Skeletal muscle tissue (tissue), 4 donors: ENCODE measurements around the gene FBXL20. TPM values are rescaled to one million over a fixed set of nuclear protein-coding genes. Genes with fewer than 3 reads are reported as not detected.
"Not testable (repeated sequence)": the region's sequence is repeated elsewhere in the genome, so short reads cannot be mapped to it uniquely, and the experiment has no call there.

Source experiments
- H3K27ac ChIP-seq: one replicate; pipeline ENCODE4 v1.7.0; 2013; ENCODE audit warnings: mild to moderate bottlenecking, low read depth, low read length, inconsistent platforms
- H3K27me3 ChIP-seq, 3 donors: one replicate each; pipeline ENCODE4 v1.7.0; 2013; ENCODE audit warnings: low read length in 3 of 3; ENCODE audit not compliant: control insufficient read depth in 3 of 3, insufficient read depth in 3 of 3
- H3K36me3 ChIP-seq, 3 donors: one replicate each; pipeline ENCODE4 v1.7.0; 2013; ENCODE audit warnings: low read length in 3 of 3; ENCODE audit not compliant: control insufficient read depth in 3 of 3, insufficient read depth in 3 of 3
- H3K4me1 ChIP-seq, 3 donors: one replicate each; pipeline ENCODE4 v1.7.0; 2013; ENCODE audit warnings: low read length in 3 of 3, mild to moderate bottlenecking in 3 of 3; ENCODE audit not compliant: control insufficient read depth in 3 of 3, insufficient read depth in 3 of 3
- H3K4me3 ChIP-seq, 3 donors: one replicate each; pipeline ENCODE4 v1.7.0; 2013; ENCODE audit warnings: low read length in 3 of 3
- H3K9ac ChIP-seq, 3 donors: one replicate each; pipeline ENCODE4 v1.7.0; 2013; ENCODE audit warnings: low read length in 3 of 3, mild to moderate bottlenecking in 3 of 3, moderate library complexity in 2 of 3, low read depth in 1 of 3
- H3K9me3 ChIP-seq, 3 donors: one replicate each; pipeline ENCODE4 v1.7.0; 2013; ENCODE audit warnings: low read length in 3 of 3; ENCODE audit not compliant: control insufficient read depth in 3 of 3
- total RNA-seq: library from RNA; depleted of rRNA; stranded (reverse); fragments of >200 nt; gene quantifications from one replicate; pipeline ENCODE4 v1.2.3, GENCODE V29; 2014
- donor health status: Osteomylitis.

Gene FBXL20
- total RNA-seq, 1 donor from 2014 or later = 6.3 TPM

DNA sequence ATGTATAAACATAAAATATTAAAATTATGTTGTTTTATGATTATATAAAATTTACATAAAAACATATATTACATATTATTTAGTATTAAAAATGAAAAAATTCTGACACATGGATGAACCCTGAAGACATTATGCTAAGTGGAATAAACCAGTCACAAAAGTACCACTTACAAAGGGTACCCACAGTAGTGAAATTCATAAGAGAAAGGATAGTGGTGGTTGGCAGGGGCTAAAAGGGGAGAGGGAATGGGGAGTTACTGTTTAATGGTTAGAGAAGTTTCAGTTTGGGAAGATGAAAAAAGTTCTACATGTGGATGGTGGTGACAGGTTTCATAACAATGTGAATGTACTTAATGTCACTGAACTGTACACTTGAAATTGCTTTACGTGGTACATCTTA is 41.4 kb downstream of the FBXL20 start:
- H3K4me1 ChIP-seq = peaks cover 0 to 8% (median 8%) of the 10 kb centered on the region in 3 donors
- no peaks in the 10 kb centered on the region for H3K9me3 ChIP-seq
- no peaks in the 10 kb centered on the region for H3K36me3 ChIP-seq
- no peaks in the 10 kb centered on the region for H3K27me3 ChIP-seq
- no peak overlapping the region for H3K4me3 ChIP-seq
- H3K27ac ChIP-seq = no peak overlapping the region
- no peak overlapping the region for H3K9ac ChIP-seq

DNA sequence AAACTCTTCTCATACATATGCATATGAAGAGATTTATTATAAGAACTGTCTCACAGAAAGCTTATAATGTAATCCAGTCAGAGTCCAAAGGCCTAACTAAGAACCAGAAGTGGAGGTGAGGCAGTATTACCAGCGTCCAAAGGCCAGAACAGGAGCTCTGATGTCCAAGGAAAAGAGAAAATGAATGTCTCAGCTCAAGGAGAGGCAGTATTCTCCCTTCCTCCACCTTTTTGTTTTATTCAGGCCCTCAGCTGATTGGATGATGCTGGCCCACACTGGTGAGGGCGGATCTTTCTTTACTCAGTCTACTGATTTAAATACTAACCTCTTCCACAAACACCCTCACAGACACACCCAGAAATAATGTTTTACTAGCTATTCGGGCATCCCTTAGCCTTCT is 43.4 kb downstream of the FBXL20 start:
- Histone ChIP-seq H3K27ac (no peak overlapping the region), H3K9ac (no peak overlapping the region), H3K27me3 (no peaks in the 10 kb centered on the region), H3K4me3 (no peak overlapping the region), H3K4me1 (peaks cover 0 to 8% (median 8%) of the 10 kb centered on the region in 3 donors), H3K9me3 (no peaks in the 10 kb centered on the region), H3K36me3 (no peaks in the 10 kb centered on the region)

DNA sequence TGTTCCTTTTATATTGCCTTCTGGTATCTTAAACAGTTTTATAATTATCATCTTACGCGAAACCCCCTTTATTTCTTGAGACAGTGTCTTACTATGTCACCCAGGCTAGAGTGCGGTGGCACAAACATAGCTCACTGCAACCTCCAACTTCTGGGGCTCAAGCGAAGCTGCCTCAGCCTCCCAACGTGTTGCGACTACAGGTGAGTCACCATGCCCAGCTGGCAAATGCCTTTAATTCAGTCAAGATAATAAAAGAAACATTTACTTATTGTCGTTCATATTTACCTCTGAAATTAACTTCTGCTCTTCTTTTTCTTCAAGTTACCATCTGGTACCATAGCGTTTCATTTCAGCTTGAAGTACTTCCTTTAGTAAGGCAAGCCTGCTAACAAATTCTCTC is 43.9 kb downstream of the FBXL20 start:
- Histone ChIP-seq H3K9ac (no peak overlapping the region), H3K9me3 (no peaks in the 10 kb centered on the region), H3K4me3 (no peak overlapping the region), H3K4me1 (peaks cover 0 to 8% (median 8%) of the 10 kb centered on the region in 3 donors), H3K27me3 (no peaks in the 10 kb centered on the region), H3K36me3 (no peaks in the 10 kb centered on the region), H3K27ac (no peak overlapping the region)

DNA sequence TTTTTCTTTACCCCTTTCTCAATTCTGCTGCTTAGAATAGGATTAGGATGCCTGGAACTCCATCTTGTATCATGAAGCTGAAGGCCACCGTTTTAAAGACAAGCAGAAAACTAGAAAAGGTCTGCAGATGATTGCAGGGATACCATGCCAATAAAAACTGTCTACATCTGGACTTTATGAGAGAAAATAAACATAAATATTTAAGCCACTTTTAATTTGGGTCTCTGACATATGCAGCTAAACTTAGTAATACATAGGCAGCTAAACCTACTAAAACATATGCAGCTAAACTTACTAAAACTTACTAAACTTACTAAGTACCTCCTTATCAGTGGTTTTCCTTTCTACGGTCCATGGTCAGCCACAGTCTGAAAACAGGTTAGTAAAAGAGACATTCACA is 48.4 kb downstream of the FBXL20 start:
- Histone ChIP-seq H3K9ac (no peak overlapping the region), H3K4me1 (no peaks in the 10 kb centered on the region), H3K27ac (no peak overlapping the region), H3K27me3 (no peaks in the 10 kb centered on the region), H3K9me3 (no peaks in the 10 kb centered on the region), H3K4me3 (no peak overlapping the region), H3K36me3 (no peaks in the 10 kb centered on the region)

DNA sequence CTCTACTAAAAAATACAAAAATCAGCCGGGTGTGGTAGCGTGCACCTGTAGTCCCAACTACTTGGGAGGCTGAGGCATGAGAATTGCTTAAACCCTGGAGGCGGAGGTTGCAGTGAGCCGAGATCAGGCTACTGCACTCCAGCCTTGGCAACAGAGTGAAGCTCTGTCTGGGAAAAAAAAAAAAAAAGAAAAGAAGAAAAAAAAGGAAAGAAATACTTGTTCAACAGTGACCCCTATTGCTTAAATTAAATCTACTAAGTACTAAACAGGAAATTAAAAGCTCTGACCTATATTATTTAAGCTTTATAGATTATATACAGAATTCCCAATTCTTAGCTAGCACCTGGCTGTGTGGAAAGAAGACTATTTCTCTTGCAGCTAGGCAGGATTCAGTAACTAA is 48.9 kb downstream of the FBXL20 start:
- H3K9ac ChIP-seq = no peak overlapping the region
- no peak overlapping the region for H3K27ac ChIP-seq
- H3K4me3 ChIP-seq = no peak overlapping the region
- no peaks in the 10 kb centered on the region for H3K9me3 ChIP-seq
- no peaks in the 10 kb centered on the region for H3K27me3 ChIP-seq
- no peaks in the 10 kb centered on the region for H3K4me1 ChIP-seq
- no peaks in the 10 kb centered on the region for H3K36me3 ChIP-seq

DNA sequence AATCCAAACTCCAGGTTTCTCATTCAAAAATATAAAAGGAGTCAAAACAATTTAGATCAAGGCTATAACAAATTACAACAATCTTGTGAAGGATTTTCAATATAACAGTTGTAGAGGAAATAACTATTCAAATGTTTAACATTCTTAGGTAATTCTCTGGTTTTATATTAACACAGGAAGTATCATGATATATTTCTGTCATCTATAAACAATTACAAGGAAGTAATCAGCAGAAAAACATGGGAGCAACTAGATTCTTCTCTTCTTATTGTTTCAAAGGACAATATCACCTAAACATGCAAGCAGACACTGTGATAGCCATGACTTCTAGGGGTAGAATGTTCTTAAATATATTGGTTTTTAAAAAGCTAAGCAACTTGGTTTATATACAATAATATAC is 49.9 kb downstream of the FBXL20 start:
- H3K9ac ChIP-seq = no peak overlapping the region
- H3K4me1 ChIP-seq = no peaks in the 10 kb centered on the region
- H3K27me3 ChIP-seq = no peaks in the 10 kb centered on the region
- no peak overlapping the region for H3K27ac ChIP-seq
- no peak overlapping the region for H3K4me3 ChIP-seq
- H3K36me3 ChIP-seq = no peaks in the 10 kb centered on the region
- H3K9me3 ChIP-seq = no peaks in the 10 kb centered on the region

DNA sequence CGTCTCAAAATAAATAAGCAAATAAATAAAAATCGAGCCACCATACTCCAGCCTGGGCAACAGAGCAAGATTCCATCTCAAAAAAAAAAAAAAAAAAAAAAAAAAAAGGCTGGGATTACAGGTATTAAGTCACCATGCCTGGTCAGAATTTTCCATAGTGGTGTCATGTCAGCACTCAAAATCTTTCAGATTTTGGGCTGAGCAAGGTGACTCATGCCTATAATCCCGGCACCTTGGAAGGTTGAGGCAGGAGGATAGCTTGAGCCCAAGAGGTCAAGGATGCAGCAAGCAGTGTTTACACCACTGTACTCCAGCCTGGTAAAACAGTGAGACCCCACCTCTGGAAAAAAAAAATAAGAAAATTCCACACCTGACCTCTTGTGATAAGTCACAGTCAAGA is 52.2 kb downstream of the FBXL20 start:
- H3K4me1 ChIP-seq = no peaks in the 10 kb centered on the region
- no peak overlapping the region for H3K4me3 ChIP-seq
- no peak overlapping the region for H3K27ac ChIP-seq
- no peaks in the 10 kb centered on the region for H3K9me3 ChIP-seq
- H3K36me3 ChIP-seq = no peaks in the 10 kb centered on the region
- no peaks in the 10 kb centered on the region for H3K27me3 ChIP-seq
- H3K9ac ChIP-seq = no peak overlapping the region

DNA sequence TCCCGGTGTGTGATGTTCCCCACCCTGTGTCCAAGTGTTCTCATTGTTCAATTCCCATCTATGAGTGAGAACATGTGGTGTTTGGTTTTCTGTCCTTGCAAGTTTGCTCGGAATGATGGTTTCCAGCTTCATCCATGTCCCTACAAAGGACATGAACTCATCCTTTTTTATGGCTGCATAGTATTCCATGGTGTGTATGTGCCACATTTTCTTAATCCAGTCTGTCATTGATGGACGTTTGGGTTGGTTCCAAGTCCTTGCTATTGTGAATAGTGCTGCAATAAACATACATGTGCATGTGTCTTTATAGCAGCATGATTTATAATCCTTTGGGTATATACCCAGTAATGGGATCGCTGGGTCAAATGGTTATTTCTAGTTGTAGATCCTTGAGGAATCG is 54.6 kb downstream of the FBXL20 start:
- not testable (repeated sequence) for H3K27me3 ChIP-seq, H3K27ac ChIP-seq, H3K9me3 ChIP-seq, H3K4me3 ChIP-seq, H3K4me1 ChIP-seq, H3K36me3 ChIP-seq, H3K9ac ChIP-seq

DNA sequence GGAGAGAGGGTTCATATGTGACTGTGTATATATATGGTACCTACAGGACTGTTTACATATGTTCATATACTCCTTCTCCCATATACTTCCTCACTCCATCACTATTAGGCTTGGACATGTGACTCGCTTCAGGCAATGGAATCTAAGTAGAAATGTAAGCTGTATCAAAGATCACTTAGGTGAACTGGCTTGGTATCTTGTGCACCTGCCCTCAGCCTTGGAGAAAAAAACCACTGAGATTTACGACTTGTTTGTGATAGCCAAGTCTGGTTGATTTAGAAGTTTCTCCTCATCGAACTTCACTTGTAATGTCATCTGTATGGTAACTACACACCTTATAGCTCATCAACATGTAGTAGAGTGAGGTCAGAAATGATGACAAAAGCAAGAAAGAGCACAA is 59.9 kb downstream of the FBXL20 start:
- Histone ChIP-seq H3K9me3 (no peaks in the 10 kb centered on the region), H3K36me3 (peaks cover 0 to 7% (median 4%) of the 10 kb centered on the region in 3 donors), H3K27me3 (no peaks in the 10 kb centered on the region)

DNA sequence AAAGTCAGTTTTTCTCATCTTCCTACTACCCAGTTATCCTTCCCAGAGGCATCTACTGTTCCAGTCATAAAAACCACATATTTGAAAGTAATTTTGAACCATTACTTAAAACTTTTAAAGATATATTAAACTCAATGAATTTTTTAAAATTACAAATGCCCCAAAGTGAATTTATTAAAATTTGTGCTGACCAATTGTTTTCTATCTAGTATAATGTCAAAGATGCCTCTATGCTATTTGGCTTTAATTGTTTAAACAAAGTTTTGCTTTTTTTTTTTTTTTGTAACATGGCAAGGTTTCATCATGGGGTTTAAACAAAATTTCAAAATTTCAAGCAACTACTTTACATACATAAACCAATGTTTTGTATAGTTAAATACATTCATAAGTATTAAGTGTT is 60.7 kb downstream of the FBXL20 start:
- no peaks in the 10 kb centered on the region for H3K27me3 ChIP-seq
- no peak overlapping the region for H3K27ac ChIP-seq
- no peaks in the 10 kb centered on the region for H3K4me1 ChIP-seq
- H3K9ac ChIP-seq = no peak overlapping the region
- H3K36me3 ChIP-seq = peaks cover 0 to 7% (median 6%) of the 10 kb centered on the region in 3 donors
- no peak overlapping the region for H3K4me3 ChIP-seq
- H3K9me3 ChIP-seq = no peaks in the 10 kb centered on the region

More for the DNA sequence above, 59.9 kb downstream of the FBXL20 start:
- H3K9ac ChIP-seq = no peak overlapping the region
- H3K4me1 ChIP-seq = no peaks in the 10 kb centered on the region
- H3K4me3 ChIP-seq = no peak overlapping the region
- H3K27ac ChIP-seq = no peak overlapping the region

DNA sequence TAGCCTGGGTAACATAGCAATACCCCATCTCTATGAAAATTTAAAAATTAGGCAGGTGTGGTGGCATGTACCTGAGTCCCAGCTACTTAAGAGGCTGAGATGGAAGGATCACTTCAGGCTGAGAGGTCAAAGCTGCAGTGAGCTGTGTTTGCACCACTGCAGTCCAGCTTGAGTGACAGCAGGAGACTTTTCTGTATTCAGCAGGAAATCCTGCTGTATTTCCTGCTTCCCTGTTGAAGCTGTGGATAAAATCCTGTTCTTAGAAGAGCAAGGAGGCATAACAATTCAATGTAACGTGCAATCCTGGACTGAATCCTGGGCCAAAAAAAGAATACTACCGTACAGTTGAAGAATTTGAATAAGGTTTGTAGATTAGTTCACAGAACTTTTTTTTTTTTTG is 62.2 kb downstream of the FBXL20 start:
- Histone ChIP-seq H3K27me3 (no peaks in the 10 kb centered on the region), H3K27ac (no peak overlapping the region), H3K9me3 (no peaks in the 10 kb centered on the region), H3K4me1 (no peaks in the 10 kb centered on the region), H3K4me3 (no peak overlapping the region), H3K36me3 (peaks cover 0 to 7% (median 6%) of the 10 kb centered on the region in 3 donors), H3K9ac (no peak overlapping the region)
